Dendritic cell treated with granulocyte-macrophage colony-stimulating factor and Interleukin-4, amounts not matched to agents 40 ng/mL and 50 ng/mL, for 4 days (primary cell): ENCODE results near the gene TCF12.
A peak's percentile ranks its signal among the peaks of the same experiment; 100 is the strongest.

ENCODE experiments used
- H3K27ac Mint-ChIP-seq: one replicate; pipeline ENCODE4 v1.8.0; 2022; ENCODE audit warnings: mild to moderate bottlenecking, mixed read lengths
- H3K27me3 Mint-ChIP-seq: one replicate; pipeline ENCODE4 v1.8.0; 2022; ENCODE audit warnings: mild to moderate bottlenecking, mixed read lengths
- H3K36me3 Mint-ChIP-seq: one replicate; pipeline ENCODE4 v1.8.0; 2022; ENCODE audit warnings: low read depth, mixed read lengths
- H3K4me1 Mint-ChIP-seq: one replicate; pipeline ENCODE4 v1.8.0; 2022; ENCODE audit warnings: low read depth, mixed read lengths
- H3K4me3 Mint-ChIP-seq: one replicate; pipeline ENCODE4 v1.8.0; 2022; ENCODE audit warnings: mild to moderate bottlenecking, moderate library complexity, mixed read lengths
- H3K9me3 Mint-ChIP-seq: one replicate; pipeline ENCODE4 v1.8.0; 2022; ENCODE audit warnings: mixed read lengths
- intact Hi-C: fragments of 100-400 bp; cut with micrococcal nuclease; formaldehyde crosslinking; loops from one replicate; pipeline ENCODE4 v1.15.0; 2022

The TCF12 gene

DNA sequence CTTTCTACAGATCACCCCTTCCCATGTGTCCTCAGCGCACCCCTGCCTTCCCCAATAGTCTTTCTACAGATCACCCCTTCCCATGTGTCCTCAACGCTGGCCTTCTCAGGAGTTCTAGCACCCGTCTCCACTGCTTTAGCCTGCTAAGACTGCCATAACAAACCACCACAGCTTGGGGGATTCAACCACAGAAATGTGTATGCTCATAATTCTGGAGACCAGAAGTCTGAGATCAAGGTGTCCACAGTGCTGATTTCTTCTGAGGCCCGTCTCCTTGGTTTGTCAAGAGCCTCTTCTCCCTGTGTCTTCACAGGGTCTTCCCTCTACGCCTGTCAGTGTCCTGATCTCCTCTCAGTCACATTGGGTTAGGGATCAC lies 389.7 kb downstream of the TCF12 start:
- H3K27me3 Mint-ChIP-seq, result no peaks in the 10 kb centered on the region
- no peak overlapping the region for H3K4me3 Mint-ChIP-seq
- no peaks in the 10 kb centered on the region for H3K9me3 Mint-ChIP-seq
- intact Hi-C loops, result loop anchor here (5.0 to 10.0 kb wide), 2 partner anchors 81 to 813 kb away; no protein-coding TSS in a partner anchor
- peaks cover 5% of the 10 kb centered on the region for H3K36me3 Mint-ChIP-seq
- H3K4me1 Mint-ChIP-seq, result peaks cover 46% of the 10 kb centered on the region
- no peak overlapping the region for H3K27ac Mint-ChIP-seq

DNA sequence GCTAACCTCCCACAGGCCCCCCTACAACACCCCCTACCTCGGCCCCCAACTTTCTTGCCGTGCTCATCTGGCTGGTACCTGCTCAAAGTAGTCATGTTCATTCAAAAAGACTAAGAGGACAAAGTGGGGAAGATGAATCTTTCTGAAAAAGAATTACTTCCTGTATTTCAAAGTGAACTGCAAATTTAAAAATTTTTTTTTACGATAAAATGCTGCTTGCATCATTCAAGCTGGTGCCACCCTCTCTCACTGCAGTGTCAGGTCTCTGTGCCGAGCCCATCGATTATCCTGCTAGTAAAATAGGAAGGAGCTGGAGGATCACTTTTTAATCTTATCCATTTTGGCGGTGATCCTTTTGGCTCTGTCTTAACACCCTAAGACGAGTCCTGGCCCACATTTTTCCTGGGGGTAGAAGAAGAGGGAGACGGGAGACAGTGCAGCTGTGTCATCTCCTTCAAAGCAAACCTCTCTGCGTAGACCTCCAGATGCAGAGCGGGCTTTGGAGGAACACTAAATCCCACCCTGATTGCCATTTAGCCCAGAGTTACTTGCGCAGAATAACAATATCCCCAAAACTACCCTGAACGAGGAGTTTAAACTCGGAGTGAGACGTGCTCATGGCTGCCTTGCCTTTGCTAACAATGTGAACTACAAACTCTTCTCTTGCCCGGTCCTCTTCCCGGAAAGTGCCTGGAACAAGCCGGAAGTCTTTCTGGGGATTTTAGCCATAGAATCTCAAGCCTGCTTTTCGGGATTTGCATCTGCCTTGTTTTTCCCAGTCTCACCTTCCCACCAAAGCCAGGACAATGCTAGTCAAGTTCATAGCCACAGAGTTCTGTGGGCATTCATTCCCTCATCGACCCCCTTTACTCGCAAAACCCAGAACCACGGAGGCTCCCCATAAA lies 391.7 kb downstream of the TCF12 start:
- Mint-ChIP-seq H3K9me3 (no peaks in the 10 kb centered on the region), H3K27me3 (no peaks in the 10 kb centered on the region), H3K4me1 (peaks cover 29% of the 10 kb centered on the region), H3K27ac (peak overlapping the region; percentile 10), H3K4me3 (no peak overlapping the region), H3K36me3 (peaks cover 5% of the 10 kb centered on the region)
- intact Hi-C loops, result loop anchor here (5.0 to 10.0 kb wide), 2 partner anchors 83 to 815 kb away; no protein-coding TSS in a partner anchor

GRCh38 chr15:57310876-57311275 lies 392.4 kb downstream of the TCF12 start:
- H3K4me1 Mint-ChIP-seq, result peaks cover 24% of the 10 kb centered on the region
- H3K27ac Mint-ChIP-seq, result peak overlapping the region; percentile 10
- no peaks in the 10 kb centered on the region for H3K9me3 Mint-ChIP-seq
- no peak overlapping the region for H3K4me3 Mint-ChIP-seq
- H3K27me3 Mint-ChIP-seq, result no peaks in the 10 kb centered on the region
- H3K36me3 Mint-ChIP-seq, result peaks cover 5% of the 10 kb centered on the region
- intact Hi-C loops, result no loop called here

- Mint-ChIP-seq H3K9me3 (no peaks in the 10 kb centered on the region), H3K4me3 (no peak overlapping the region), H3K4me1 (peaks cover 16% of the 10 kb centered on the region), H3K27ac (no peak overlapping the region), H3K27me3 (no peaks in the 10 kb centered on the region), H3K36me3 (no peaks in the 10 kb centered on the region)
- intact Hi-C loops, result no loop called here
Measured at GRCh38 chr15:57312006-57312317, 393.5 kb downstream of the TCF12 start.

DNA sequence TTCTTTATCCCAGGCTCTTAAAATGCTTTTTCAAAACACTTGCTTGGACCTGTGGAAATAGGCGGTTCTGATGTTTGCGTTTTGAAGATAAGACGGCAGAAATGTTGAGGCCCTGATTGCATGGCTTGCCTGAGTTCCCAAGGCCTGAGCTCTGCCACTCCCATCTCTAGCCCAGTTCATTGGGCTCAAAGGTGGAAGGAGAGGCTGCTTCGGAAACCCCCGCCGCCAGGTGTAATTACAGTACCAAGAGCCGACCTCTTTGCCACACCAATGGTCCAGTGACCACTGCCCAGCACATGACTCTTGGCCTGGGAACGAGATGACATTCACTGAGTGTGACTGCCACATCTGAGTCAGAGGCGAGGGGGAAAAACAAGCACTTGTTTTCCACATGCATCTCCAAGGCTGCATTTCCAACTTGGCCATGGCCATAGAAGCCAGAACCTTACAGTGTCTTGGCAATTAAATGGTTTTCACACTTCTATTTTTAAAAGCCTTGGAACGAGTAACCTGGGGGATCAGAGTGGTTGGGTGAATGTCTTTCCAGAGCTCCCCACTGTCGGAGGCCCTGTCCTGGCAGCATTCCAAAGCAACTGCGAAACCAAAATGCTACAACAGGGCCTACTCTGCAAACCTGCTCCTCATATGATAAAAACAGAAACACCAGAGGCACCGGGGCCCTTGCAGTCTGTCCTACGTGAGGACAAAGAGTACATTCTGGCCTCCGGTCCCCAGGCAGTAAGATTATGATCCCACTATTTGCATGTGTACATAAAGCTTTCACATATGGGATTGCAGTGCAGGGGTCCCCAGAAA lies 394.1 kb downstream of the TCF12 start:
- no peak overlapping the region for H3K4me3 Mint-ChIP-seq
- no peaks in the 10 kb centered on the region for H3K36me3 Mint-ChIP-seq
- H3K4me1 Mint-ChIP-seq, result peaks cover 17% of the 10 kb centered on the region
- H3K9me3 Mint-ChIP-seq, result no peaks in the 10 kb centered on the region
- intact Hi-C loops, result no loop called here
- H3K27me3 Mint-ChIP-seq, result no peaks in the 10 kb centered on the region
- H3K27ac Mint-ChIP-seq, result no peak overlapping the region

DNA sequence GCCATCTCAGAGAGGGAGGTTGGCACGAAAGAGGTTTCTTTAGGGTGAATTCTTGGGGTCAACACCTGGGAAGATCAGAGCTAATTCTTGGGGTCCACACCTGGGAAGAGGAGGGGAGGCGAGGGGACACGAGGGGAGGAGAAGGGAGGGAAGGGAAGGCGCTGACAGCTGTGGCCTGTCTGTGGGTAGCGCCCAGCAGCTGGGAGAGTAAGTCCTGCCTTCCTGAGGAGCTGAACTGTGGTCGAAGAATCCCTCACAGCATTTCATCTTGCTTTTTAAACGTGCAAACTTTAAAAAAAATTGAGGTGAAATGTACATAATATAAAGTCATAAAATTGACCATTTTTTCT lies 394.7 kb downstream of the TCF12 start:
- Mint-ChIP-seq H3K27me3 (no peaks in the 10 kb centered on the region), H3K4me1 (peaks cover 17% of the 10 kb centered on the region), H3K36me3 (no peaks in the 10 kb centered on the region), H3K9me3 (no peaks in the 10 kb centered on the region), H3K27ac (no peak overlapping the region), H3K4me3 (no peak overlapping the region)
- intact Hi-C loops, result no loop called here

DNA sequence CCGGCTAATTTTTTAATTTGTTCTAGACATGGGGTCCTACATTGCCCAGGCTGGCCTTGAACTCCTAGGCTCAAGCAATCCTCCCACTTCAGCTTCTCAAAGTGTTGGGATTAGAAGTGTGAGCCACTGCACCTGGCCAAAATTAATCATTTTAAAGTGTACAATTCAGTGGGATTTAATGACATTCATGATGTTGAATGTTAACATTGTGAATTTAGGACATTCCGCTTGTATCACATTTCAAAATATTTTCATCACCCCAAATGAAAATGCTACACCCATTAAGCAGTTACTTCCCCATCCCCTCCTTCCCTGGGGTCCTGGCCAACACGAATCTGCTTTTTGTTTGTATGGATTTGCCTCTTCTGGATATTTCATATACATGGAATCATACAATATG lies 395.8 kb downstream of the TCF12 start:
- no peaks in the 10 kb centered on the region for H3K27me3 Mint-ChIP-seq
- intact Hi-C loops, result no loop called here
- H3K4me1 Mint-ChIP-seq, result peaks cover 24% of the 10 kb centered on the region
- no peaks in the 10 kb centered on the region for H3K36me3 Mint-ChIP-seq
- H3K9me3 Mint-ChIP-seq, result peaks cover 8% of the 10 kb centered on the region
- no peak overlapping the region for H3K27ac Mint-ChIP-seq
- H3K4me3 Mint-ChIP-seq, result no peak overlapping the region

DNA sequence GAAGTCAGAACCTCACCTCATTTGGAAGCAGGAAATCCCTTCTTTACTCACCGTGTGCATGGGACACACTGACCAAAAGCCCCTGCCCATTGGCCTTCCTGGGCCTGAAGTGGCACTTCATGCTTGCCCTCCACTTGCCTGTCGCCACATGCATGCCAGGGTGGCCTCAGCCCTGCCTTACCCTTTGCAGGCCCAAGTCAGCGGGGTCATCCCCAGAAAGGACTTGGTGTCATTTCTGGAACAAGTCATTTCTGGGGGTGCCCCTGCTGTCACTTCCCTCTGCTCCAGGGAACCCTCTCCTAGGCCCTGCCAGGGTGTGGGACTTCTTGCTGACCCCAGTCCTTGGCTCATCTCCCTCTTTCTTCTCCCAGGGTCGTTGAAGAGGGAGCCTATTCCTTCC lies 398.0 kb downstream of the TCF12 start:
- no peak overlapping the region for H3K4me3 Mint-ChIP-seq
- intact Hi-C loops, result no loop called here
- peaks cover 32% of the 10 kb centered on the region for H3K4me1 Mint-ChIP-seq
- H3K27ac Mint-ChIP-seq, result no peak overlapping the region
- H3K27me3 Mint-ChIP-seq, result no peaks in the 10 kb centered on the region
- H3K36me3 Mint-ChIP-seq, result no peaks in the 10 kb centered on the region
- peaks cover 8% of the 10 kb centered on the region for H3K9me3 Mint-ChIP-seq

- H3K27ac Mint-ChIP-seq, result peak overlapping the region; percentile 96
- intact Hi-C loops, result no loop called here
- peaks cover 33% of the 10 kb centered on the region for H3K4me1 Mint-ChIP-seq
- no peaks in the 10 kb centered on the region for H3K36me3 Mint-ChIP-seq
- no peak overlapping the region for H3K4me3 Mint-ChIP-seq
- peaks cover 12% of the 10 kb centered on the region for H3K27me3 Mint-ChIP-seq
- peaks cover 8% of the 10 kb centered on the region for H3K9me3 Mint-ChIP-seq
Measured at GRCh38 chr15:57319226-57319918, 400.9 kb downstream of the TCF12 start.

DNA sequence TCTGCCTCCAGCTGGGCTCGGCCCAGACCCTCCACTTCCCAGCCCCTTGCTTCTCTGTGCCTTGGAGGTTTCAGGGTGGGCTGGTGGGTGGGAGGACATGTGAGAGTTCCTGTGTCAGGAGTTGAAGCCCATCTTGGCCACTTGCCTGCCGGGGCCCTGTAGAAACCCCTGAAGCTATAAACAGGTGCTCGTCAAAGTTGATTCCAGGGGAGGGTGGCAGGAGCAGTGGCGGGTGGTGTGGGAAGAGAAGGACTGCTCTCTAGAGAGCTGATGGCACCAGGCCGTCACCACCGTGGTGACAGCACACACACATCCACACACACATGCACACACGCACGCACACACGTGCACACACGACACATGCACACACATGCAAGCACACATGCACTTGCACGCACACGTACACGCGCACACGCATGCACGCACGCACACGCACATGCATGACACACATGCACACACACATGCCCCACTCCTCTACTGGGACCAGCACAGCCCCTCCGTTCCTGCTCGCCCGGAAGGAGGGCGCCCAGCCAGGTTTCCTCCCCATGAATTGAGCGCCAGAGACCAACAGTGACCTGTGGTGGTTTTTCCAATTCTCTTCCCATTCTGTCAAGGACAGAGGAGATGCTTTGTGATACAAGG lies 401.6 kb downstream of the TCF12 start:
- peaks cover 8% of the 10 kb centered on the region for H3K9me3 Mint-ChIP-seq
- peaks cover 12% of the 10 kb centered on the region for H3K27me3 Mint-ChIP-seq
- H3K4me1 Mint-ChIP-seq, result peaks cover 33% of the 10 kb centered on the region
- peak overlapping the region; percentile 48 for H3K4me3 Mint-ChIP-seq
- intact Hi-C loops, result loop anchor here (2.0 kb wide), 1 partner anchor 21 kb away; no protein-coding TSS in a partner anchor
- peak overlapping the region; percentile 96 for H3K27ac Mint-ChIP-seq
- no peaks in the 10 kb centered on the region for H3K36me3 Mint-ChIP-seq

- H3K4me1 Mint-ChIP-seq, result peaks cover 33% of the 10 kb centered on the region
- H3K9me3 Mint-ChIP-seq, result peaks cover 8% of the 10 kb centered on the region
- peaks cover 12% of the 10 kb centered on the region for H3K27me3 Mint-ChIP-seq
- intact Hi-C loops, result loop anchor here (2.0 kb wide), 1 partner anchor 22 kb away; no protein-coding TSS in a partner anchor
- H3K36me3 Mint-ChIP-seq, result no peaks in the 10 kb centered on the region
- H3K27ac Mint-ChIP-seq, result peak overlapping the region; percentile 96
- H3K4me3 Mint-ChIP-seq, result peak overlapping the region; percentile 48
Measured at GRCh38 chr15:57320631-57321220, 402.3 kb downstream of the TCF12 start.

DNA sequence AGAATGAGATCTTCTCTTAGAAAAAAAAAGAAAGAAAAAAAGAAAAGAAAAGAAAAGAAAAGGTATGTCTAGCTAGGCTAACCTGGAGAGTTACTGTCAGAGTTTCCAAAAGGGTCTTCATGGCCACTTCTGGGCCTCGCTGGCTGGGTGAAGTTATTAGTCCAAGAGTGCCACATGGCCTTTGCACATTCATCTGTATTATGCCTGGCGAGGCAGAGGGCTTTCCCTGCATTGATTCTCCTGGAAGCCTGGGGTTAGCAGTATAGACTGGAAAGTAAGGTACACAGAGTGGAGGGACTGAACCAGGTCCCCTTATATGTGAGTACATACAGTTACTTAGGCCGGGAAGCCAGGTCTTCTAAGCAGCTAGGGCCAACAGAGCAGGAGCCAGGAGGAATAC lies 403.0 kb downstream of the TCF12 start:
- peaks cover 12% of the 10 kb centered on the region for H3K27me3 Mint-ChIP-seq
- peak overlapping the region; percentile 96 for H3K27ac Mint-ChIP-seq
- peaks cover 33% of the 10 kb centered on the region for H3K4me1 Mint-ChIP-seq
- H3K36me3 Mint-ChIP-seq, result no peaks in the 10 kb centered on the region
- peaks cover 8% of the 10 kb centered on the region for H3K9me3 Mint-ChIP-seq
- intact Hi-C loops, result loop anchor here (2.0 kb wide), 1 partner anchor 23 kb away; no protein-coding TSS in a partner anchor
- no peak overlapping the region for H3K4me3 Mint-ChIP-seq

- peaks cover 32% of the 10 kb centered on the region for H3K4me1 Mint-ChIP-seq
- H3K27ac Mint-ChIP-seq, result peak overlapping the region; percentile 96
- H3K4me3 Mint-ChIP-seq, result no peak overlapping the region
- H3K36me3 Mint-ChIP-seq, result no peaks in the 10 kb centered on the region
- intact Hi-C loops, result loop anchor here (2.0 kb wide), 1 partner anchor 23 kb away; no protein-coding TSS in a partner anchor
- peaks cover 12% of the 10 kb centered on the region for H3K27me3 Mint-ChIP-seq
- peaks cover 8% of the 10 kb centered on the region for H3K9me3 Mint-ChIP-seq
Measured at GRCh38 chr15:57321973-57322601, 403.6 kb downstream of the TCF12 start.
